Tibial nerve (tissue), 4 donors: ENCODE results near the gene PDC.

Experiments used
- EP300 ChIP-seq, 2 donors: sonication (generic); formaldehyde crosslinking; IDR thresholded peaks; one replicate each; pipeline ENCODE4 v1.6.1; 2017; ENCODE audit warnings: antibody characterized with exemption in 2 of 2, mild to moderate bottlenecking in 1 of 2
- POLR2A ChIP-seq, 2 donors: fragments of 450-650 bp; IDR thresholded peaks; one replicate each; pipeline ENCODE4 v1.6.1; 2017; ENCODE audit warnings: antibody characterized with exemption in 2 of 2, mild to moderate bottlenecking in 2 of 2, moderate library complexity in 2 of 2
- TF ChIP-seq, protein P1 (sequence below), 5 experiments: fragments of 200-600 bp in 3 of 5; fragments of 450-650 bp in 2 of 5; sonication (generic) in 3 of 5; IDR thresholded peaks; one replicate each; pipeline ENCODE4 v1.5.1; 2016 to 2019; ENCODE audit warnings: antibody characterized with exemption in 5 of 5, mild to moderate bottlenecking in 3 of 5, moderate library complexity in 2 of 5

DNA sequence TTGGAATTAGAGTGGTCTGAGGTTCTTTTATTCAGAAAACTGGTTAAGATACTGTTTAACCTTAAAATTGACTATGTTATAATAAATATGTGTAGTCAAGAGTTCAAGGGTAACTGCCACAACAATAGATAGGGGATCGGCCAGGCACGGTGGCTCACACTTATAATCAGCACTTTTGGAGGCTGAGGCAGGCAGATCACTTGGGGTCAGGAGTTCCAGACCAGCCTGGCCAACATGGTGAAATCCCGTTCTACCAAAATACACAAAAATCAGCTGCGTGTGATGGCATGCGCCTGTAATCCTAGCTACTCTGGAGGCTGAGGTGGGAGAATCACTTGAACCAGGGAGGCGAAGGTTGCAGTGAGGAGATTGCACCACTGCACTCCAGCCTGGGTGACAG, 39.5 kb downstream of the PDC start:
- TF ChIP-seq, protein P1, sequence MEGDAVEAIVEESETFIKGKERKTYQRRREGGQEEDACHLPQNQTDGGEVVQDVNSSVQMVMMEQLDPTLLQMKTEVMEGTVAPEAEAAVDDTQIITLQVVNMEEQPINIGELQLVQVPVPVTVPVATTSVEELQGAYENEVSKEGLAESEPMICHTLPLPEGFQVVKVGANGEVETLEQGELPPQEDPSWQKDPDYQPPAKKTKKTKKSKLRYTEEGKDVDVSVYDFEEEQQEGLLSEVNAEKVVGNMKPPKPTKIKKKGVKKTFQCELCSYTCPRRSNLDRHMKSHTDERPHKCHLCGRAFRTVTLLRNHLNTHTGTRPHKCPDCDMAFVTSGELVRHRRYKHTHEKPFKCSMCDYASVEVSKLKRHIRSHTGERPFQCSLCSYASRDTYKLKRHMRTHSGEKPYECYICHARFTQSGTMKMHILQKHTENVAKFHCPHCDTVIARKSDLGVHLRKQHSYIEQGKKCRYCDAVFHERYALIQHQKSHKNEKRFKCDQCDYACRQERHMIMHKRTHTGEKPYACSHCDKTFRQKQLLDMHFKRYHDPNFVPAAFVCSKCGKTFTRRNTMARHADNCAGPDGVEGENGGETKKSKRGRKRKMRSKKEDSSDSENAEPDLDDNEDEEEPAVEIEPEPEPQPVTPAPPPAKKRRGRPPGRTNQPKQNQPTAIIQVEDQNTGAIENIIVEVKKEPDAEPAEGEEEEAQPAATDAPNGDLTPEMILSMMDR (IDR thresholded peaks at IDR 0.05): no peak
- no peak for TF ChIP-seq POLR2A (IDR thresholded peaks at IDR 0.05)
- no peak for TF ChIP-seq EP300 (IDR thresholded peaks at IDR 0.05)
